ENCODE data around the gene CRTAP.

DNA sequence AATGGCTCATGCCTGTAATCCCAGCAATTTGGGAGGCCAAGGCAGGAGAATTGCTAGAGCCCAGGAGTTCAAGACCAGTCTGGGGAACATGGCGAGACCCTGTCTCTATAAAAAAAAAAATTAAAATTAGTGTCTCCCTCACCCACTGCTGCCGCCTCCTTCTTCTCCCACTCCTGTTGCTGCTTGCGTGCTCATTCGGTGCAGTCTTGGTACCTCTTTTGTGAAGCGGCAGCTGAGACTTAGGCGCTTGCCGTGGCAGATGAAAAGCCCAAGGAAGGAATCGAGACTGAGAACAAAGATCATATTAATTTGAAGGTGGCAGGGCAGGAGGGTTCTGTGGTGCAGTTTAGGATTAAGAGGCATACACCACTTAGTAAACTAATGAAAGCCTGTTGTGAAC is 36.9 kb upstream of the CRTAP start:
- TF ChIP-seq, protein P1, sequence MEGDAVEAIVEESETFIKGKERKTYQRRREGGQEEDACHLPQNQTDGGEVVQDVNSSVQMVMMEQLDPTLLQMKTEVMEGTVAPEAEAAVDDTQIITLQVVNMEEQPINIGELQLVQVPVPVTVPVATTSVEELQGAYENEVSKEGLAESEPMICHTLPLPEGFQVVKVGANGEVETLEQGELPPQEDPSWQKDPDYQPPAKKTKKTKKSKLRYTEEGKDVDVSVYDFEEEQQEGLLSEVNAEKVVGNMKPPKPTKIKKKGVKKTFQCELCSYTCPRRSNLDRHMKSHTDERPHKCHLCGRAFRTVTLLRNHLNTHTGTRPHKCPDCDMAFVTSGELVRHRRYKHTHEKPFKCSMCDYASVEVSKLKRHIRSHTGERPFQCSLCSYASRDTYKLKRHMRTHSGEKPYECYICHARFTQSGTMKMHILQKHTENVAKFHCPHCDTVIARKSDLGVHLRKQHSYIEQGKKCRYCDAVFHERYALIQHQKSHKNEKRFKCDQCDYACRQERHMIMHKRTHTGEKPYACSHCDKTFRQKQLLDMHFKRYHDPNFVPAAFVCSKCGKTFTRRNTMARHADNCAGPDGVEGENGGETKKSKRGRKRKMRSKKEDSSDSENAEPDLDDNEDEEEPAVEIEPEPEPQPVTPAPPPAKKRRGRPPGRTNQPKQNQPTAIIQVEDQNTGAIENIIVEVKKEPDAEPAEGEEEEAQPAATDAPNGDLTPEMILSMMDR (IDR thresholded peaks at IDR 0.05) = no peak
- TF ChIP-seq EZH2 (IDR thresholded peaks at IDR 0.05) = no peak
- TF ChIP-seq EZH2phosphoT487 (IDR thresholded peaks at IDR 0.05) = no peak

All from neural progenitor cell (in vitro differentiated cells).